ENCODE measurements around the gene ERGIC1.

GRCh38 chr5:172866802-172867748, 33.0 kb downstream of the ERGIC1 start:
- no peak for TF ChIP-seq CTCF (IDR thresholded peaks at IDR 0.05; ENCODE audit: low read length)
- TF ChIP-seq EZH2phosphoT487 (IDR thresholded peaks at IDR 0.05; ENCODE audit: low read length): no peak
